Stomach (tissue), 9 donors: ENCODE data around the gene TMTC2. TPM values are rescaled to one million over a fixed set of nuclear protein-coding genes. Genes with fewer than 3 reads are reported as not detected.

Source experiments
- DNase-seq, 2 donors: peaks; one replicate each; pipeline versions ENCODE4 v3.0.0 to v3.0.0-alpha.2; 2013 to 2019
- H3K27ac ChIP-seq, 5 donors: fragments of 200-600 bp in 4 of 5; sonication (generic) in 4 of 5; one replicate each; pipeline ENCODE4 v1.5.1; 2013 to 2019; ENCODE audit warnings: mild to moderate bottlenecking in 1 of 5, moderate library complexity in 1 of 5
- H3K27me3 ChIP-seq, 3 donors: fragments of 200-600 bp; sonication (generic); one replicate each; pipeline ENCODE4 v1.5.1; 2017 to 2019; ENCODE audit warnings: mixed run types in 1 of 3
- H3K36me3 ChIP-seq, 4 donors: fragments of 200-600 bp; sonication (generic); 1 replicate in 3 of 4; 2 replicates in 1 of 4; pipeline ENCODE4 v1.5.1; 2016 to 2019
- H3K4me1 ChIP-seq, 4 donors: fragments of 200-600 bp; sonication (generic); one replicate each; pipeline ENCODE4 v1.5.1; 2016 to 2019
- H3K4me3 ChIP-seq, 4 donors: fragments of 200-600 bp; sonication (generic) in 3 of 4; one replicate each; pipeline ENCODE4 v1.5.1; 2016 to 2019; ENCODE audit warnings: mild to moderate bottlenecking in 1 of 4
- H3K9me3 ChIP-seq, 4 donors: fragments of 200-600 bp; sonication (generic); one replicate each; pipeline ENCODE4 v1.5.1; 2016 to 2019
- CTCF ChIP-seq, 7 experiments: fragments of 450-650 bp in 4 of 7; fragments of 200-600 bp in 3 of 7; sonication (generic) in 3 of 7; IDR thresholded peaks; one replicate each; pipeline ENCODE4 v1.5.1; 2016 to 2019; ENCODE audit warnings: antibody characterized with exemption in 7 of 7, control low read depth in 2 of 7, mild to moderate bottlenecking in 1 of 7
- EP300 ChIP-seq: sonication (generic); formaldehyde crosslinking; IDR thresholded peaks from one replicate; pipeline ENCODE4 v1.6.1; 2017; ENCODE audit warnings: antibody characterized with exemption
- POLR2A ChIP-seq, 4 donors: fragments of 450-650 bp; IDR thresholded peaks; one replicate each; pipeline ENCODE4 v1.6.1; 2016; ENCODE audit warnings: antibody characterized with exemption in 4 of 4, control low read depth in 2 of 4, mild to moderate bottlenecking in 1 of 4, moderate library complexity in 1 of 4
- POLR2AphosphoS5 ChIP-seq, 3 donors: sonication (generic); formaldehyde crosslinking; IDR thresholded peaks; one replicate each; pipeline ENCODE4 v1.6.1; 2016; ENCODE audit warnings: antibody characterized with exemption in 3 of 3
- WGBS, 5 donors: extraction: QIAGEN DNeasy Blood & Tissue Kit in 3 of 5; methylation state at CpG; one replicate each; pipeline versions ENCODE4 v1.1.5 to v1.1.7; 2013 to 2018; 5-methylcytosine and 5-hydroxymethylcytosine counted together
- intact Hi-C: fragments of 100-400 bp; cut with DNase I; formaldehyde crosslinking; loops from one replicate; pipeline ENCODE4 v1.15.1; 2023; ENCODE audit warnings: low total_unique reads
- polyA plus RNA-seq, 3 donors: library from polyadenylated mRNA; stranded (reverse); fragments of 200-250 nt; gene quantifications; one replicate each; pipeline ENCODE4 v1.2.3, GENCODE V29; 2013
- total RNA-seq, 5 donors: library from RNA; depleted of rRNA; stranded (reverse); fragments of >200 nt; gene quantifications; one replicate each; pipeline versions ENCODE4 v1.1.0 to v1.2.3, GENCODE V29; 2014 to 2016
- donor health status: healthy with polysubstance abuse.
- donor health status: Bipolar disorder and iron deficiency.
- donor health status: healthy.

TMTC2 gene
- total and polyA plus RNA-seq, 8 donors, result 6.1 to 60.0 (median 27.5) TPM

GRCh38 chr12:83075471-83075870 lies 388.8 kb downstream of the TMTC2 start:
- H3K36me3 ChIP-seq, result no peaks in the 10 kb centered on the region
- no peaks in the 10 kb centered on the region for H3K4me1 ChIP-seq
- no peaks in the 10 kb centered on the region for H3K27me3 ChIP-seq
- intact Hi-C loops, result no loop called here
- peaks cover 0 to 7% (median 4%) of the 10 kb centered on the region in 4 donors for H3K9me3 ChIP-seq
- no peak overlapping the region for H3K27ac ChIP-seq
- no peak for TF ChIP-seq POLR2A (IDR thresholded peaks at IDR 0.05)
- no peak for TF ChIP-seq CTCF (IDR thresholded peaks at IDR 0.05)
- no peak for TF ChIP-seq EP300
- no peak for TF ChIP-seq POLR2AphosphoS5 (IDR thresholded peaks at IDR 0.05)
- no peak overlapping the region for H3K4me3 ChIP-seq
- WGBS, 5 donors, result 48 to 78% (median 61%) methylated on average over 1 of the region's 1 CpG
- no peak for DNase-seq

GRCh38 chr12:83077041-83077440 lies 390.3 kb downstream of the TMTC2 start:
- Histone ChIP-seq H3K36me3 (no peaks in the 10 kb centered on the region), H3K27ac (no peak overlapping the region), H3K4me1 (no peaks in the 10 kb centered on the region), H3K27me3 (no peaks in the 10 kb centered on the region), H3K9me3 (peaks cover 0 to 7% (median 4%) of the 10 kb centered on the region in 4 donors), H3K4me3 (no peak overlapping the region)
- DNase-seq, result no peak
- 82 to 93% (median 90%) methylated on average over 6 of the region's 6 CpGs for WGBS, 5 donors
- no peak for TF ChIP-seq CTCF (IDR thresholded peaks at IDR 0.05)
- TF ChIP-seq POLR2A (IDR thresholded peaks at IDR 0.05), result no peak
- no peak for TF ChIP-seq POLR2AphosphoS5 (IDR thresholded peaks at IDR 0.05)
- TF ChIP-seq EP300, result no peak
- intact Hi-C loops, result no loop called here

GRCh38 chr12:83082690-83083276 lies 396.1 kb downstream of the TMTC2 start:
- WGBS, 5 donors, result 58 to 67% (median 65%) methylated on average over 5 of the region's 5 CpGs
- intact Hi-C loops, result no loop called here
- DNase-seq, result peak in 1 of 2 donors; percentile 76
- no peak overlapping the region for H3K4me3 ChIP-seq
- no peaks in the 10 kb centered on the region for H3K27me3 ChIP-seq
- H3K4me1 ChIP-seq, result peaks cover 0 to 18% (median 5%) of the 10 kb centered on the region in 4 donors
- H3K27ac ChIP-seq, result no peak overlapping the region
- no peaks in the 10 kb centered on the region for H3K36me3 ChIP-seq
- no peaks in the 10 kb centered on the region for H3K9me3 ChIP-seq
- TF ChIP-seq POLR2A (IDR thresholded peaks at IDR 0.05) (no peak), POLR2AphosphoS5 (IDR thresholded peaks at IDR 0.05) (no peak), CTCF (IDR thresholded peaks at IDR 0.05) (no peak), EP300 (no peak)

- Histone ChIP-seq H3K9me3 (no peaks in the 10 kb centered on the region), H3K27me3 (no peaks in the 10 kb centered on the region), H3K36me3 (no peaks in the 10 kb centered on the region), H3K27ac (no peak overlapping the region), H3K4me3 (no peak overlapping the region), H3K4me1 (peaks cover 0 to 18% (median 5%) of the 10 kb centered on the region in 4 donors)
- WGBS, 5 donors, result 66 to 89% (median 74%) methylated on average over 4 of the region's 4 CpGs
- intact Hi-C loops, result no loop called here
- DNase-seq, result no peak
- TF ChIP-seq POLR2A (IDR thresholded peaks at IDR 0.05) (no peak), CTCF (IDR thresholded peaks at IDR 0.05) (no peak), POLR2AphosphoS5 (IDR thresholded peaks at IDR 0.05) (no peak), EP300 (no peak)
Measured at GRCh38 chr12:83083616-83084015, 396.9 kb downstream of the TMTC2 start.
